HepG2 (cell line): ENCODE data around the gene PTCH1. TPM values are rescaled to one million over a fixed set of nuclear protein-coding genes. Genes with fewer than 3 reads are reported as not detected.

Experiments
- ATAC-seq: fragments of 200-7000 bp; cut with Tn5 transposase; 3 replicates; pipeline ENCODE4 v1.9.1; 2020; ENCODE audit warnings: mild to moderate bottlenecking, moderate library complexity
- BruUV-seq: library from RNA; stranded (reverse); fragments of 400-500 nt; replicated peaks from 2 replicates; lab custom pipeline; 2021; lab: Mats Ljungman, UMichigan
- CTCF ChIA-PET: fragments of 300-600 bp; formaldehyde crosslinking; extraction: SDS; loops from one replicate; lab custom pipeline; 2021; ENCODE audit warnings: low total read pairs, inconsistent platforms, low intra/inter-chr PET ratio; lab: Yijun Ruan, JAX
- POLR2A ChIA-PET: fragments of 350-600 bp; sonication (Branson Sonifier 250); formaldehyde crosslinking; loops from one replicate; lab custom pipeline; 2020; ENCODE audit warnings: antibody characterized with exemption, inconsistent platforms; lab: Yijun Ruan, JAX
- DNase-seq: peaks from one replicate; pipeline ENCODE4 v3.0.0-alpha.2; 2015; ENCODE audit warnings: low spot score
- FAIRE-seq: peaks from 3 replicates; lab custom pipeline; 2011; peaks lifted over from hg19 to GRCh38; lab: Jason Lieb, UNC
- H2AFZ ChIP-seq: one replicate; pipeline ENCODE4 v1.6.1; 2011; ENCODE audit warnings: low read length, inconsistent platforms
- H3K27ac ChIP-seq: fragments of 300-600 bp; 3 replicates; pipeline ENCODE4 v1.8.0; 2011; ENCODE audit warnings: mixed run types, mild to moderate bottlenecking, mixed read lengths, low read length, inconsistent platforms; ENCODE audit not compliant: insufficient read depth; ENCODE audit errors: extremely low read length
- H3K27me3 ChIP-seq, 2 experiments: fragments of 200-600 bp in 1 of 2; 2 replicates in 1 of 2; 3 replicates in 1 of 2; pipeline versions ENCODE4 v1.6.0 to v1.8.0; 2011; ENCODE audit warnings: low read length in 2 of 2, mild to moderate bottlenecking in 2 of 2, moderate library complexity in 2 of 2, inconsistent platforms in 1 of 2; ENCODE audit not compliant: insufficient read depth in 2 of 2, control insufficient read depth in 1 of 2
- H3K36me3 ChIP-seq, 2 experiments: fragments of 200-600 bp in 1 of 2; replicated peaks in 1 of 2; 2 replicates in 1 of 2; 3 replicates in 1 of 2; pipeline versions ENCODE4 v1.5.1 to v1.8.0; 2011; ENCODE audit warnings: low read length in 2 of 2, inconsistent platforms in 1 of 2; ENCODE audit not compliant: insufficient read depth in 2 of 2, control insufficient read depth in 1 of 2
- H3K4me1 ChIP-seq: 2 replicates; pipeline ENCODE4 v1.5.1; 2012; ENCODE audit warnings: low read length, inconsistent platforms; ENCODE audit not compliant: insufficient read depth
- H3K4me2 ChIP-seq: 2 replicates; pipeline ENCODE4 v1.6.0; 2011; ENCODE audit warnings: low read depth, low read length, inconsistent platforms
- H3K4me3 ChIP-seq, 3 experiments: fragments of 200-600 bp in 1 of 3; sonication (generic), shearing (Covaris generic) in 1 of 3; replicated peaks in 1 of 3; 2 replicates each; pipeline ENCODE4 v1.5.1; 2011 to 2016; ENCODE audit warnings: low read length in 3 of 3, inconsistent platforms in 2 of 3, low read depth in 2 of 3, mild to moderate bottlenecking in 2 of 3, control low read depth in 1 of 3, mixed read lengths in 1 of 3; ENCODE audit not compliant: insufficient read depth in 1 of 3
- H3K79me2 ChIP-seq: one replicate; pipeline ENCODE4 v1.6.1; 2011; ENCODE audit warnings: low read length, inconsistent platforms; ENCODE audit not compliant: insufficient read depth
- H3K9ac ChIP-seq: 2 replicates; pipeline ENCODE4 v1.6.0; 2011; ENCODE audit warnings: mild to moderate bottlenecking, low read depth, low read length, inconsistent platforms; ENCODE audit not compliant: insufficient read depth
- H3K9me3 ChIP-seq: 2 replicates; pipeline ENCODE4 v1.5.1; 2012; ENCODE audit warnings: mild to moderate bottlenecking, low read length
- H4K20me1 ChIP-seq: 2 replicates; pipeline ENCODE4 v1.6.0; 2011; ENCODE audit warnings: inconsistent platforms, mild to moderate bottlenecking, low read length, moderate library complexity; ENCODE audit not compliant: insufficient read depth
- AFF4 ChIP-seq: sonication (generic); formaldehyde crosslinking; IDR thresholded peaks from 2 replicates; pipeline ENCODE4 v1.4.0; 2020; ENCODE audit warnings: missing genetic modification reagents
- MAFF ChIP-seq: IDR thresholded peaks from 2 replicates; pipeline ENCODE4 v1.6.1; 2011; ENCODE audit warnings: low read depth, low read length, improper control_type of control experiment
- MAFG ChIP-seq: sonication (generic); formaldehyde crosslinking; IDR thresholded peaks from 2 replicates; pipeline ENCODE4 v1.5.1; 2020; ENCODE audit warnings: mild to moderate bottlenecking, missing genetic modification reagents
- NFE2 ChIP-seq: sonication (generic); formaldehyde crosslinking; IDR thresholded peaks from 2 replicates; pipeline ENCODE4 v1.4.0; 2020; ENCODE audit warnings: missing genetic modification reagents
- NFYC ChIP-seq: IDR thresholded peaks from 2 replicates; pipeline ENCODE4 v1.6.1; 2016; ENCODE audit warnings: missing genetic modification reagents, missing compliant biosample characterization
- POLR2A ChIP-seq, 2 experiments: IDR thresholded peaks; 2 replicates each; pipeline ENCODE4 v1.6.1; 2011; ENCODE audit warnings: low read depth in 2 of 2, low read length in 2 of 2, mild to moderate bottlenecking in 1 of 2, moderate library complexity in 1 of 2; ENCODE audit not compliant: insufficient read depth in 1 of 2
- ZFP91 ChIP-seq: sonication (generic); formaldehyde crosslinking; IDR thresholded peaks from 2 replicates; pipeline ENCODE4 v1.9.0; 2022; ENCODE audit warnings: missing genetic modification reagents, mild to moderate bottlenecking, borderline replicate concordance
- ZNF512 ChIP-seq: sonication (generic); formaldehyde crosslinking; IDR thresholded peaks from 2 replicates; pipeline ENCODE4 v1.4.0; 2020; ENCODE audit warnings: mild to moderate bottlenecking, missing genetic modification reagents
- WGBS: methylation state at CpG from one replicate; pipeline ENCODE4 v1.1.6; 2017; ENCODE audit warnings: low lambda C conversion rate; 5-methylcytosine and 5-hydroxymethylcytosine counted together
- in situ Hi-C: cut with HindIII; loops from 2 replicates; pipeline ENCODE4 v1.10.0; 2017; ENCODE audit warnings: low pct_unique_long_range_greater_than_20kb; ENCODE audit not compliant: extremely low pct_ligation_motif_present
- intact Hi-C: fragments of 100-400 bp; cut with micrococcal nuclease; formaldehyde crosslinking; loops from one replicate; pipeline ENCODE4 v1.10.0; 2022; ENCODE audit not compliant: unreplicated experiment
- polyA plus RNA-seq, 8 experiments: library from polyadenylated mRNA; depleted of rRNA in 3 of 8; stranded (reverse) in 7 of 8; unstranded in 1 of 8; fragments of >200 nt; fragmentation: Illumina TruSeq in 4 of 8; extraction: Trizol in 4 of 8; gene quantifications; 2 replicates each; pipeline versions ENCODE4 v1.2.1 to v1.2.3, GENCODE V29; 2011 to 2016; ENCODE audit warnings: low read depth in 4 of 8, missing spikeins in 1 of 8, mixed read lengths in 1 of 8; ENCODE audit not compliant: insufficient read depth in 1 of 8
- total RNA-seq, 5 experiments: library from RNA; depleted of rRNA; stranded (reverse); fragments of >200 nt; fragmentation: Illumina TruSeq; extraction: Trizol; gene quantifications; 2 replicates each; pipeline ENCODE4 v1.2.3, GENCODE V29; 2016; ENCODE audit warnings: low read depth in 1 of 5

Gene PTCH1
- total and polyA plus RNA-seq, 2 of the 13 experiments (the other 11 are each of a cell fraction or from before 2014, with no cell fraction given), result 2.8 to 3.9 TPM

GRCh38 chr9:95435074-95435728, 81.6 kb downstream of the PTCH1 start:
- Histone ChIP-seq H3K36me3 (no peaks in the 10 kb centered on the region), H3K79me2 (no peaks in the 10 kb centered on the region), H4K20me1 (no peaks in the 10 kb centered on the region), H3K27ac (no peak overlapping the region), H2AFZ (no peak overlapping the region), H3K4me2 (no peak overlapping the region), H3K4me3 (no peak overlapping the region), H3K4me1 (peaks cover 15% of the 10 kb centered on the region), H3K9me3 (peaks cover 5% of the 10 kb centered on the region), H3K27me3 (no peaks in the 10 kb centered on the region), H3K9ac (no peak overlapping the region)
- in situ Hi-C loops (no loop called here), intact Hi-C loops (no loop called here)
- no peak for FAIRE-seq
- CTCF ChIA-PET, result no interaction called here
- 63% methylated on average over 6 of the region's 6 CpGs for WGBS
- DNase-seq, result no peak
- POLR2A ChIA-PET, result no interaction called here
- TF ChIP-seq NFE2 (CRISPR knock-in tag), result no peak
- 0 out of 2 replicates have a peak, but pooled peaks have one; percentile 21 for TF ChIP-seq NFYC (CRISPR knock-in tag)
- no TSS peak for BruUV-seq
- ATAC-seq, result no peak

GRCh38 chr9:95434116-95435073, 82.4 kb downstream of the PTCH1 start:
- Histone ChIP-seq H3K27ac (no peak overlapping the region), H4K20me1 (no peaks in the 10 kb centered on the region), H3K4me3 (peak overlapping the region in 1 of 3 experiments; percentile 55; a peak in 2 of 6 replicates), H3K4me1 (peaks cover 23% of the 10 kb centered on the region), H3K27me3 (no peaks in the 10 kb centered on the region), H2AFZ (no peak overlapping the region), H3K9ac (0 out of 2 replicates have a peak overlapping the region, but pooled peaks have one; percentile 10), H3K4me2 (peak overlapping the region; percentile 57), H3K79me2 (no peaks in the 10 kb centered on the region), H3K9me3 (peaks cover 9% of the 10 kb centered on the region), H3K36me3 (no peaks in the 10 kb centered on the region)
- DNase-seq (peak; percentile 67), ATAC-seq (peak; percentile 89), FAIRE-seq (no peak)
- in situ Hi-C loops (no loop called here), intact Hi-C loops (no loop called here)
- WGBS, result 46% methylated on average over 23 of the region's 25 CpGs
- no TSS peak for BruUV-seq
- CTCF ChIA-PET, result no interaction called here
- POLR2A ChIA-PET, result no interaction called here
- TF ChIP-seq ZFP91 (CRISPR knock-in tag), result peak; percentile 48; the same call in 1 of the 2 replicates
- TF ChIP-seq ZNF512 (CRISPR knock-in tag), result 0 out of 2 replicates have a peak, but pooled peaks have one; percentile 67
- no peak for TF ChIP-seq POLR2A (IDR thresholded peaks at IDR 0.05; ENCODE audit: insufficient read depth in 1 of 2, low read depth in 2 of 2, low read length in 2 of 2)
- TF ChIP-seq MAFG (CRISPR knock-in tag), result peak; percentile 87
- TF ChIP-seq AFF4, result no peak
- peak; percentile 92 for TF ChIP-seq MAFF
